ENCODE results near the gene PHACTR4. TPM values are rescaled to one million over a fixed set of nuclear protein-coding genes. Genes with fewer than 3 reads are reported as not detected.

PHACTR4 gene
- total and polyA plus RNA-seq, 4 donors: 15.1 to 34.9 (median 20.6) TPM

DNA sequence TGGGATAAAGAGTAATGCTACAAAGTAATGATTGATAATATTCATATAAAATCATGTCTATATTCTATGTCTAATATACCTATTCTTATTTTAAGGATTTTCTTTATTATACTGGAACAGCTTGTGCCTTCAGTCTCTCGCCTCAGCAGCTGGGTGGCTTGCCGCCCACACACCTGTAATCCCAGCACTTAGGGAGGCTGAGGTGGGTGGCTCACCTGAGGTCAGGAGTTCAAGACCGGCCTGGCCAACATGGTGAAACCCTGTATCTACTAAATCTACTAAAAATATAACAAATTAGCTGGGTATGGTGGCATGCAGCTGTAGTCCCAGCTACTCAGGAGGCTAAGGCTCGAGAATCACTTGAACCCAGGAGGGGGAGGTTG, 175.7 kb downstream of the PHACTR4 start:
- H3K36me3 ChIP-seq (ENCODE audit: control insufficient read depth in 4 of 4, insufficient read depth in 4 of 4, low read length in 4 of 4): no peaks in the 10 kb centered on the region
- DNase-seq: no peak
- H3K4me1 ChIP-seq (ENCODE audit: control insufficient read depth in 5 of 5, insufficient read depth in 5 of 5, low read length in 5 of 5): peaks cover 0 to under 1% (median 0%) of the 10 kb centered on the region in 5 donors
- H3K9me3 ChIP-seq (ENCODE audit: control insufficient read depth in 4 of 4, insufficient read depth in 3 of 4, low read length in 3 of 4): no peaks in the 10 kb centered on the region
- WGBS, 2 donors: 94 to 98% methylated on average over 4 of the region's 4 CpGs
- H3K27ac ChIP-seq (ENCODE audit: low read depth in 1 of 2, low read length in 1 of 2): no peak overlapping the region
- TF ChIP-seq, protein P1, sequence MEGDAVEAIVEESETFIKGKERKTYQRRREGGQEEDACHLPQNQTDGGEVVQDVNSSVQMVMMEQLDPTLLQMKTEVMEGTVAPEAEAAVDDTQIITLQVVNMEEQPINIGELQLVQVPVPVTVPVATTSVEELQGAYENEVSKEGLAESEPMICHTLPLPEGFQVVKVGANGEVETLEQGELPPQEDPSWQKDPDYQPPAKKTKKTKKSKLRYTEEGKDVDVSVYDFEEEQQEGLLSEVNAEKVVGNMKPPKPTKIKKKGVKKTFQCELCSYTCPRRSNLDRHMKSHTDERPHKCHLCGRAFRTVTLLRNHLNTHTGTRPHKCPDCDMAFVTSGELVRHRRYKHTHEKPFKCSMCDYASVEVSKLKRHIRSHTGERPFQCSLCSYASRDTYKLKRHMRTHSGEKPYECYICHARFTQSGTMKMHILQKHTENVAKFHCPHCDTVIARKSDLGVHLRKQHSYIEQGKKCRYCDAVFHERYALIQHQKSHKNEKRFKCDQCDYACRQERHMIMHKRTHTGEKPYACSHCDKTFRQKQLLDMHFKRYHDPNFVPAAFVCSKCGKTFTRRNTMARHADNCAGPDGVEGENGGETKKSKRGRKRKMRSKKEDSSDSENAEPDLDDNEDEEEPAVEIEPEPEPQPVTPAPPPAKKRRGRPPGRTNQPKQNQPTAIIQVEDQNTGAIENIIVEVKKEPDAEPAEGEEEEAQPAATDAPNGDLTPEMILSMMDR (IDR thresholded peaks at IDR 0.05; ENCODE audit: control extremely low read depth, extremely low read depth): no peak
- H3K27me3 ChIP-seq (ENCODE audit: control insufficient read depth in 3 of 3, insufficient read depth in 3 of 3, low read length in 2 of 3): no peaks in the 10 kb centered on the region
- no peak overlapping the region for H3K9ac ChIP-seq (ENCODE audit: insufficient read depth in 1 of 2, low read length in 2 of 2)
- no peak overlapping the region for H3K4me3 ChIP-seq
- no peak for ATAC-seq (ENCODE audit: insufficient read depth, low FRiP score)

DNA sequence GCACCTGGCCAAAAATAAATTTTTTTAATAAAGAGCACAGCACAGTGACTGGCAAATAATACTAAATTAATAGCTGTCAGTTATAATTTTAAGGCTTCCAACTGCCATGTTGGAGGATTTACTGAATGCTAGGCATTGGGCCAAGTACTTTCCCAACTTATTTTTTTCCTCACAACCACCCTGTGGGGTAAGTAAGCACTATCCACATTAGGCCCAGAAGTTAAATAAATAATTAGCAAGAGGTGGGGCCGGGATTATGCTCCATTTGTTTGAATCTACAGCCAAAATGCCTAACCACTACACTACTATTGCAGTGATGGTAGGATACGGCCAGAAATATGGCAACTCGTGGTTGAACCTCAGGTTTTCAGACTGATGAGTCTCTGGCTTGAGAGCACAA, 178.8 kb downstream of the PHACTR4 start:
- no peaks in the 10 kb centered on the region for H3K4me1 ChIP-seq (ENCODE audit: control insufficient read depth in 5 of 5, insufficient read depth in 5 of 5, low read length in 5 of 5)
- TF ChIP-seq, protein P1 (IDR thresholded peaks at IDR 0.05; ENCODE audit: control extremely low read depth, extremely low read depth): no peak
- no peak for DNase-seq
- H3K9ac ChIP-seq (ENCODE audit: insufficient read depth in 1 of 2, low read length in 2 of 2): no peak overlapping the region
- no peaks in the 10 kb centered on the region for H3K27me3 ChIP-seq (ENCODE audit: control insufficient read depth in 3 of 3, insufficient read depth in 3 of 3, low read length in 2 of 3)
- no peak overlapping the region for H3K4me3 ChIP-seq
- ATAC-seq (ENCODE audit: insufficient read depth, low FRiP score): no peak
- no peaks in the 10 kb centered on the region for H3K9me3 ChIP-seq (ENCODE audit: control insufficient read depth in 4 of 4, insufficient read depth in 3 of 4, low read length in 3 of 4)
- no peak overlapping the region for H3K27ac ChIP-seq (ENCODE audit: low read depth in 1 of 2, low read length in 1 of 2)
- H3K36me3 ChIP-seq (ENCODE audit: control insufficient read depth in 4 of 4, insufficient read depth in 4 of 4, low read length in 4 of 4): no peaks in the 10 kb centered on the region
- 81 to 95% methylated on average over 3 of the region's 3 CpGs for WGBS, 2 donors

Small RNA genes lying within 50 kb of the gene (small RNA-seq; reads per million reads assigned to genes)
- gene RF00019 (ENCODE audit: low replicate concordance) (not detected), gene RNU6ATAC27P (ENCODE audit: low replicate concordance) (not detected), gene SNORA73A (ENCODE audit: low replicate concordance) (not detected), gene SNORA73B (ENCODE audit: low replicate concordance) (24.6 reads per million, percentile 97 among the genes with 10 or more reads in this experiment)

Other genes with a start within 250 kb of the PHACTR4 start
- gene PTAFR, start 193.1 kb upstream of the PHACTR4 start, total RNA-seq: 10 to 100 TPM in 1 of 2 donors, 1 to 10 TPM in 1; 9.3 to 37.3 TPM
- 10 to 100 TPM in 1 of 2 donors, 1 to 10 TPM in 1; 7.7 to 93.6 TPM for gene PTAFR, start 193.1 kb upstream of the PHACTR4 start, polyA plus RNA-seq
- gene DNAJC8, start 136.7 kb upstream of the PHACTR4 start, total RNA-seq: 10 to 100 TPM; 38.9 to 61.4 TPM
- gene DNAJC8, start 136.7 kb upstream of the PHACTR4 start, polyA plus RNA-seq: 10 to 100 TPM; 70.2 to 84.0 TPM
- gene ATP5IF1, start 133.6 kb upstream of the PHACTR4 start, total RNA-seq: 100 to 1,000 TPM in 1 of 2 donors, 10 to 100 TPM in 1; 90.2 to 122 TPM
- gene ATP5IF1, start 133.6 kb upstream of the PHACTR4 start, polyA plus RNA-seq: 100 to 1,000 TPM; 163 to 758 TPM
- gene SESN2, start 110.2 kb upstream of the PHACTR4 start, total RNA-seq: 10 to 100 TPM in 1 of 2 donors, 1 to 10 TPM in 1; 3.3 to 19.4 TPM
- gene SESN2, start 110.2 kb upstream of the PHACTR4 start, polyA plus RNA-seq: 10 to 100 TPM in 1 of 2 donors, 1 to 10 TPM in 1; 6.6 to 15.3 TPM
- 10 to 100 TPM in 1 of 2 donors, 1 to 10 TPM in 1; 8.9 to 11.6 TPM for gene MED18, start 40.7 kb upstream of the PHACTR4 start, total RNA-seq
- gene MED18, start 40.7 kb upstream of the PHACTR4 start, polyA plus RNA-seq: 10 to 100 TPM; 14.8 to 29.7 TPM
- 10 to 100 TPM; 22.9 to 25.6 TPM for gene RCC1, start 136.3 kb downstream of the PHACTR4 start, total RNA-seq
- gene RCC1, start 136.3 kb downstream of the PHACTR4 start, polyA plus RNA-seq: 10 to 100 TPM; 32.0 to 34.3 TPM
- gene TRNAU1AP, start 183.3 kb downstream of the PHACTR4 start, total RNA-seq: 10 to 100 TPM; 32.1 to 40.2 TPM
- 10 to 100 TPM; 25.4 to 28.4 TPM for gene TRNAU1AP, start 183.3 kb downstream of the PHACTR4 start, polyA plus RNA-seq
- gene RAB42, start 222.5 kb downstream of the PHACTR4 start, total RNA-seq: 10 to 100 TPM in 1 of 2 donors, 1 to 10 TPM in 1; 5.7 to 11.7 TPM
- 1 to 10 TPM; 3.1 to 8.6 TPM for gene RAB42, start 222.5 kb downstream of the PHACTR4 start, polyA plus RNA-seq